ENCODE data around the gene PXK.
"Not testable (repeated sequence)": the region's sequence is repeated elsewhere in the genome, so short reads cannot be mapped to it uniquely, and the experiment has no call there.

Gene PXK

DNA sequence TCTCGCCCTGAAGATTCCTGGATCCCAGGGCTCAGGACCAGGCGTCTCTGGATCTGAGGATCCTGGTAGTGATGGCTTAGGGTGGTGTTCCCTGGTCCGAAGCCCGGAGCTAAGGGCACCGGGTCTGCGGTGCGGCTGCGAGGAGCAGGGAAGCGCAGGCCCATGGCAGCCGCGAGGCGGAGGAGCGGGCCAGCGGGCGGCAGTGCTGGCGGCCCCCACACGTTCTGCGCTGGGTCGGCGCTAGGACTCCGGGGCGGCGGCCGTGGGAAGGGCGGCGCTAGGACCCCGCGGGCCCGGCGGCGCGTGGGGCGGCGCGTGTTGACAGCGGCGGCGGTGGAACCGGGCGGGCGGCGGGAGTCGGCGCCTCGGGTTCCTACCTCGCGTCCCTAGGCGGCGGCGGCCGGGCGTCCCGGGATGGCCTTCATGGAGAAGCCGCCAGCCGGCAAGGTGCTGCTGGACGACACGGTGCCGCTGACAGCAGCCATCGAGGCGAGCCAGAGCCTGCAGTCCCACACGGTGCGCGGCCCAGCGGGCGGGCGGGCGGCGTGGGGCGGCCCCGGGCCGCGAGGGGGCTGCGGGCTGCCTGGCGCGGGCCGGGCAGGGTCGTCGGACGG, at the start of gene PXK:
TSS of gene PXK (plus strand) at position 318 of the 614 bp plus-strand sequence. CDS start at position 415, 97 bp downstream.
- DNase-seq, result peak; percentile 69 to 70

- no peak for DNase-seq
These were observed 47.4 kb upstream of the PXK start for GRCh38 chr3:58285334-58285733.

DNA sequence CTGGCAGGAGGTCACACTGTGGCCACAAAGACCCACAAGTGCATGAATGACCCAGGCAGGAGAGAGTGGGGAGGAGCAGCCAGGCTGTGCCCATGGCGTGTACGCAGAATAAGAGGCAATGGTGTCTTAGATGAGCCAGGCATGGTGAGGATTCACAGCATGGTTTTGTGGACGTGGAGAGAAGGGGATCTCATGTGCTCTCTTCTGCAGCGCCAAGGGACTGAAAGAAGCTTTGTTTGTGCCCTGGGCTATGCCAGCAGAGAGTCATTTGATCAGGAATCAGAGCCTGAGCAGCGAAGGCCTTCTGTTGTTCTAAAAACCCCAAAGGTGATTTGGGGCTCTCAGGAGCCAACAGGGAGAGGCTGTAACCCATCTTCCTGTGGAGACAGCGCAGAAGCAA, 45.3 kb upstream of the PXK start:
- DNase-seq, result no peak

- DNase-seq, result no peak
These were observed 44.5 kb upstream of the PXK start for GRCh38 chr3:58288011-58288728.

GRCh38 chr3:58288964-58289613, 43.6 kb upstream of the PXK start:
- DNase-seq, result not testable (repeated sequence)

DNA sequence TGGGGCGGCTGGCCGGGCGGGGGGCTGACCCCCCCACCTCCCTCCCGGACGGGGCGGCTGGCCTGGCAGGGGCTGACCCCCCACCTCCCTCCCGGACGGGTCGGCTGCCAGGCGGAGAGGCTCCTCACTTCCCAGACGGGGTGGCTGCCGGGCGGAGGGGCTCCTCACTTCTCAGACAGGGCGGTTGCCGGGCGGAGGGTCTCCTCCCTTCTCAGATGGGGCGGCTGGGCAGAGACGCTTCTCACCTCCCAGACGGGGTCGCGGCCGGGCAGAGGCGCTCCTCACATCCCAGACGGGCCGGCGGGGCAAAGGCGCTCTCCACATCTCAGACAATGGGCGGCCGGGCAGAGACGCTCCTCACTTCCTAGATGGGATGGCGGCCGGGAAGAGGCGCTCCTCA, 42.2 kb upstream of the PXK start:
- DNase-seq, result not testable (repeated sequence)

- no peak for DNase-seq
These were observed 40.9 kb upstream of the PXK start for GRCh38 chr3:58291671-58292338.

DNA sequence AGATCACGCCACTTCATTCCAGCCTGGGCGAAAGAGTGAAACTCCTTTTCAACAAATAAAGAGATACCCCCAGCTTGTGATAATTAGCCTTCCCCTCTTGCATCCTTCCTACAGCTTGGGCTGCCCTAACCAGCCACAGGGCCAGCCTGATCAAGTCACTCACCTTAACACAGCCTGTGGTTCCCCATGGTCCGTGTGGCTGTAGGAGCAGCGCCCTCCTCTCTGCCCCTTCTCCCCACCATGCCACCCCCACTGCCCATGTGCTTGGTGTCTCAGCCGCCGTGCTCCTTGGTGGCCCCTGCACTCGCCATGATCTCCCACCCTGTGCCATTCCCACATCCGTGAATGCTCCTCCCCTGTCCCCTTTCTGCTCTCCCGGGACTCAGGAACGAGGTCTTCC, 39.8 kb upstream of the PXK start:
- DNase-seq, result no peak

DNA sequence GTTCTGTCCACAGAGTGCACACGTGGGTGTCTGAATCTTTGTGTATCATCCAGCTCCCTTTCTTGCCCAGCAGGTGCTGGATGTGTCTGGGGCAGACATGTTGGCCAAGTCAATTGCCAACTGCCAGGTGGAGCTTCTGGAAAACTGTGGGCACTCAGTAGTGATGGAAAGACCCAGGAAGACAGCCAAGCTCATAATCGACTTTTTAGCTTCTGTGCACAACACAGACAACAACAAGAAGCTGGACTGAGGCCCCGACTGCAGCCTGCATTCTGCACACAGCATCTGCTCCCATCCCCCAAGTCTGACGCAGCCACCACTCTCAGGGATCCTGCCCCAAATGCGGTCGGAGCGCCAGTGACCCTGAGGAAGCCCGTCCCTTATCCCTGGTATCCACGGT, 39.2 kb upstream of the PXK start:
- no peak for DNase-seq

- DNase-seq, result no peak
These were observed 36.4 kb upstream of the PXK start for GRCh38 chr3:58296269-58296668.

DNA sequence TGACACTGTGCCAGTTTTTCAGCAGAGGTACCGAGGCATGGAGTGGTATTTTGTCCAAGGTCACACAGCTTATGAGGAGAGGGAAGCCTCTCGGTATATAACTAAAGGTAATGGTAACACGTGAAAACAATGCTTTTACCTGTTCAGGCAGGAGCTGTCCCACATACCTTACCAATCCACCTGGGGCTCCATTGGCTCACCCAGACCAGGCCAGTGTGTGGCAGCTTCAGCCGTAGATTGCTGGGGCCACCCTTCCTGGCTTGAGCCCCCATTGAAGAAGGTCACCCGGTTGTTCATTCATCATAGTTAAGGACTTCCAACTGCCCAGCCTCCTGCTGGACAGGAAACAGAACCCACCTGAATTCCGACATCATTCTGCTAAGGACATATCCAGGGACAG, 35.8 kb upstream of the PXK start:
- DNase-seq, result no peak

DNA sequence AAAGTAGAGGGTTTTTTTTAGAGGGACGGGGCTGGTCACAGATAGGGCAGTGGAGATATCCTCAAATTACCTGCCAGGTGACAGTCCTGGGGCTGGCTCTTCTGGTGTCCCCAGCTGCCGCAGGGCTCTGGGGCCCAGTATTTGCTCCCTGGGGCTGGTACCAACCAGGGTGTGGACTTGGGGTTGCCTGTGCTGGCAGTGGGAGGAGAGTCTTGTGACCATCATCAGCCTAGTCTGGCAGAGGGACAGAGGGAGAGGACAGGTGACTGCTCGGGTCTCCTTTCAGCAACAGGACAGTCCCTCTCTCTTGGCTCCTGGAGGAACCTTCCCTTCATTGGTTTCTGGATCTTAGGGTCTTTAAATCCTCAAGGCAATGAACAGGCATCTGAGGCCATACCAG, 34.5 kb upstream of the PXK start:
- no peak for DNase-seq

DNA sequence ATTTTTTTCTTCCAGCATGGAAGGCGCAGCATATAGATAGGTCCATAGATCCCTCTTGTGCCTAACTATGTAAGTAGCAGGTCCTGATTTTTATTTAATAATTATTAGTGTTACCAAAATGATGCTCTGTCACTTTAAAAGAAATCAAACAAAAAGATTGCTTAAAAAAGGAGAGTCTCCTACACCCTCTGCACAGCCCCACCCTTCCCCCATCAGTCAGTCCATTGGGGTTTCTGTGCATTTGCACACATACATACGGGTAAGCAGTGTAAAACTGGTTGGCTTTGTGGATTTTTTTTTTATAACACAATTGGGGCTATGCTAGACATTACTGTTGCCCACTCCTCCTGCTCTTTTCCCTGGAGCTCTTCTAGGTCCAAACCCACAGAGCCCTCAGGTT, 33.6 kb upstream of the PXK start:
- DNase-seq, result no peak

GRCh38 chr3:58299839-58300516, 32.7 kb upstream of the PXK start:
- DNase-seq, result no peak

- peak; percentile 98 to 99 for DNase-seq
These were observed 26.6 kb upstream of the PXK start, which contains the start of the genes HTD2 and RPP14 for GRCh38 chr3:58305882-58306711. TSS of gene HTD2 (plus strand) at chr3:58306520. CDS start at chr3:58317614, 11,094 bp downstream. TSS of gene RPP14 (plus strand) at chr3:58306245. CDS start at chr3:58310330, 4,085 bp downstream.

DNA sequence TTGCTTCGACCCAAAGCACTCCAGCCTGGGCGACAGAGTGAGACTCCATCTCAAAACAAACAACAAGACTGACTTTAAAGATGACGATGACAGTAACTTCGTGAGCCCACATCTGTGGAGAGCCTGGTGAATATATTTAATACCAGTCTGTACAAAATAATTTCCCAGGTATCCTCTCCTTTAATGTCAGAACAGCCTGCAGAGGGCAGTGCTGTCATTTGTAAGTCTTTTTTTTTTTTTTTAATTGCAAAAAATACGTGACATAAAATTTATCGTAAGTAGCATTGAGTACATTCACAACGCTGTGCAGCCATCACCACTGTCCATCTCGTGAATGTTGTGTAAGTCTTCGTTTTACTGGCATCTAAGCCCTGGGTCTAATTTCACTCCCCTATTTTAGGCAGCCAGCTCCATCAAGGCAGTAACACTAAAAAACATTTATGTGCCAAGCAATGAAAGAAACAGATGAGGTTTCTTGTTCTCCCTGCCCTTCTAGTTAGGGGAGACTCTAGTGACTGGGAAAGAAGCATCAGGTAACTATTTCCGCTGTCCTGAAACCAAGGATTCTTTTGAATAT, 25.0 kb upstream of the PXK start:
- peak; percentile 19 to 29 for DNase-seq

DNA sequence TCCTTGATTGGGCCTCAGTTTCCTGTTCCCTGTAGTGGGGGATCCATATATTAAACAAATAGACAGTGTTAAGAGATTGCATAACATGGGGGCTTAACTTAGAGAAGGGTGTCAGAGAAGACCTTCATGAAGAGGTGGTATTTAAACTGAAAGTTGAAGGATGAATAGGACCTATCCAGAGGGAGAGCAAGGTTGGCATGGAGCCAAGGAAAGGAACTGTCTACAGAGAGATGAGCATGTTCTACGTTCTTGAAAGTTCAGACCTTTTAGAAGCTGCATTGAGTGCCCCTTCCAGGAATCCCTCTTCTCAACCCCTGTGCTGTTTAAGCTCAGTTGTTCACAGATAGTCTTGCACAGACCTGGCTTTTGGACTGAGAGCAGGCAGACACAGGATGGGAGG, 24.0 kb upstream of the PXK start:
- DNase-seq, result no peak

DNA sequence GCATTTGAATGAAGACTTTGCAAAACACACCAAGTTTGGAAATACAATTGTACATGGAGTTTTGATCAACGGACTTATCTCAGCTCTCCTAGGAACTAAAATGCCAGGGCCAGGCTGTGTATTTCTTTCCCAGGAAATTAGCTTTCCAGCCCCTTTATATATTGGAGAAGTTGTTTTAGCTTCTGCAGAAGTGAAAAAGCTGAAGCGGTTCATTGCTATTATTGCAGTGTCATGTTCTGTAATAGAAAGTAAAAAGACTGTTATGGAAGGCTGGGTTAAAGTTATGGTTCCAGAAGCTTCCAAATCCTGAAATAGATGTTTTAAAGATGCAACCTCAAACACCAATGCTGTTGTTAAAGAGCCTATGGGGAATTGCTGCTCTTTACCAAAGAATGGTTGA, 14.9 kb upstream of the PXK start:
- no peak for DNase-seq

DNA sequence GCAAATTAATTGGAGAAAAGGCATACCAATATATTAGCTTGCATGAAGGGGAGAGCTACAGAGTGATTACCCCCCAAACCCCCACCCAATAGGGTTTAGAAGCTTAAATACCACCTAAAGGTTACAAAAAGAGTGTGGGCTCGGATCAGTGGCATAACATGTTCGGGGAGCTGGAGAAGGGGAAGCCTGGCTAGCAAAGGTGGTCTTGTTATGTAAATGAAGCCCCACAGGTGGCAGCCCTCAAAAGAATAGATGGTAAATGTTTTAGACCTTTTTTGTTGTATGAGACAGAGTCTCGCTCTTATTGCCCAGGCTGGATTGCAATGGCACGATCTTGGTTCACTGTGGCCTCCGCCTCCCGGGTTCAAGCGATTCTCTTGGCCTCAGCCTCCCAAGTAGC, 10.9 kb upstream of the PXK start:
- DNase-seq, result no peak

GRCh38 chr3:58322793-58323192, 9.9 kb upstream of the PXK start:
- no peak for DNase-seq
